Measurements from ENCODE around the gene RGL1.

- TF ChIP-seq CTCF (IDR thresholded peaks at IDR 0.05) (no peak), EZH2 (IDR thresholded peaks at IDR 0.05) (no peak), EZH2phosphoT487 (IDR thresholded peaks at IDR 0.05) (no peak)
These were observed 172.8 kb downstream of the RGL1 start for GRCh38 chr1:183977717-183978116.
